B cell (primary cell): Measurements from ENCODE around the gene SMIM13. TPM values are rescaled to one million over a fixed set of nuclear protein-coding genes. Genes with fewer than 3 reads are reported as not detected.

ENCODE experiments used
- ATAC-seq: fragments of 200-7000 bp; cut with Tn5 transposase; one replicate; pipeline ENCODE4 v1.10.0; 2021; ENCODE audit warnings: low read depth, mild to moderate bottlenecking, moderate number of reproducible peaks, moderate library complexity
- CTCF ChIA-PET: fragments of 350-600 bp; sonication (Branson Sonifier 250); formaldehyde crosslinking; loops from one replicate; lab custom pipeline; 2021; ENCODE audit warnings: antibody characterized with exemption, inconsistent platforms; lab: Charles Lee
- POLR2A ChIA-PET: fragments of 350-600 bp; sonication (Branson Sonifier 250); formaldehyde crosslinking; loops from one replicate; lab custom pipeline; 2021; ENCODE audit warnings: antibody characterized with exemption; lab: Charles Lee
- DNase-seq: peaks from one replicate; pipeline ENCODE4 v3.0.0; 2013
- H2AFZ ChIP-seq: 2 replicates; pipeline ENCODE4 v1.6.1; 2012; ENCODE audit warnings: mild to moderate bottlenecking, low read depth, low read length; ENCODE audit not compliant: insufficient read depth, poor library complexity, severe bottlenecking
- H3K27ac ChIP-seq, 2 donors: 1 replicate in 1 of 2; 2 replicates in 1 of 2; pipeline ENCODE4 v1.5.1; 2012 to 2013; ENCODE audit warnings: low read length in 2 of 2, mild to moderate bottlenecking in 2 of 2, moderate library complexity in 1 of 2
- H3K27me3 ChIP-seq, 4 experiments: fragments of 200-600 bp in 1 of 4; sonication (generic) in 1 of 4; replicated peaks in 1 of 4; 1 replicate in 2 of 4; 2 replicates in 2 of 4; pipeline versions ENCODE4 v1.6.1 to v1.7.0; 2013 to 2016; ENCODE audit warnings: low read length in 3 of 4, mild to moderate bottlenecking in 2 of 4, mixed read lengths in 1 of 4, moderate library complexity in 1 of 4; ENCODE audit not compliant: insufficient read depth in 4 of 4, control insufficient read depth in 3 of 4; ENCODE audit errors: control extremely low read depth in 1 of 4
- H3K36me3 ChIP-seq, 2 experiments: replicated peaks in 1 of 2; 1 replicate in 1 of 2; 2 replicates in 1 of 2; pipeline versions ENCODE4 v1.6.1 to v1.7.1; 2013; ENCODE audit warnings: low read length in 1 of 2; ENCODE audit not compliant: insufficient read depth in 2 of 2, control insufficient read depth in 1 of 2; ENCODE audit errors: control extremely low read depth in 1 of 2, extremely low read depth in 1 of 2
- H3K4me1 ChIP-seq, 2 donors: fragments of 200-600 bp in 1 of 2; sonication (generic) in 1 of 2; 1 replicate in 1 of 2; 2 replicates in 1 of 2; pipeline versions ENCODE4 v1.5.1 to v1.6.1; 2013 to 2017; ENCODE audit warnings: low read length in 2 of 2; ENCODE audit not compliant: control insufficient read depth in 2 of 2, insufficient read depth in 2 of 2
- H3K4me2 ChIP-seq: replicated peaks from 2 replicates; pipeline ENCODE3; 2012; ENCODE audit warnings: mild to moderate bottlenecking, low read depth, low read length; ENCODE audit not compliant: poor library complexity, severe bottlenecking
- H3K4me3 ChIP-seq, 5 experiments: fragments of 200-600 bp in 1 of 5; sonication (generic) in 1 of 5; 1 replicate in 3 of 5; 2 replicates in 2 of 5; pipeline versions ENCODE4 v1.5.1 to v1.7.0; 2011 to 2016; ENCODE audit warnings: low read length in 4 of 5, mild to moderate bottlenecking in 4 of 5, low read depth in 2 of 5, control low read depth in 1 of 5, moderate library complexity in 1 of 5; ENCODE audit not compliant: insufficient read depth in 1 of 5; ENCODE audit errors: control extremely low read depth in 1 of 5, extremely low read depth in 1 of 5
- H3K79me2 ChIP-seq: fragments of 200-600 bp; sonication (generic); one replicate; pipeline ENCODE4 v1.6.0; 2016; ENCODE audit warnings: low read length; ENCODE audit not compliant: control insufficient read depth, insufficient read depth
- H3K9ac ChIP-seq: fragments of 200-600 bp; sonication (generic); 2 replicates; pipeline ENCODE4 v1.6.1; 2017; ENCODE audit warnings: mild to moderate bottlenecking, low read length, moderate library complexity
- H3K9me3 ChIP-seq, 3 donors: one replicate each; pipeline versions ENCODE4 v1.6.1 to v1.7.1; 2013; ENCODE audit warnings: low read length in 2 of 3; ENCODE audit not compliant: control insufficient read depth in 2 of 3, insufficient read depth in 1 of 3; ENCODE audit errors: control extremely low read depth in 1 of 3
- H4K20me1 ChIP-seq: 2 replicates; pipeline ENCODE4 v1.6.0; 2012; ENCODE audit warnings: mild to moderate bottlenecking, low read length; ENCODE audit not compliant: insufficient read depth, control insufficient read depth, poor library complexity, severe bottlenecking
- H3K27ac Mint-ChIP-seq: one replicate; pipeline ENCODE4 v1.8.0; 2021; ENCODE audit warnings: mixed read lengths
- H3K27me3 Mint-ChIP-seq: one replicate; pipeline ENCODE4 v1.8.0; 2021; ENCODE audit warnings: mixed read lengths
- H3K4me1 Mint-ChIP-seq: one replicate; pipeline ENCODE4 v1.8.0; 2021; ENCODE audit warnings: mixed read lengths
- H3K4me3 Mint-ChIP-seq: one replicate; pipeline ENCODE4 v1.8.0; 2021; ENCODE audit warnings: mixed read lengths
- H3K9me3 Mint-ChIP-seq: one replicate; pipeline ENCODE4 v1.8.0; 2022; ENCODE audit warnings: mixed read lengths; ENCODE audit not compliant: insufficient read depth
- CTCF ChIP-seq: fragments of 200-600 bp; IDR thresholded peaks from one replicate; pipeline ENCODE4 v1.8.0; 2022; ENCODE audit warnings: antibody characterized with exemption, mild to moderate bottlenecking
- EZH2 ChIP-seq: IDR thresholded peaks from 2 replicates; pipeline ENCODE4 v1.6.1; 2012; ENCODE audit warnings: borderline replicate concordance, low read depth, mild to moderate bottlenecking, moderate library complexity, low read length; ENCODE audit not compliant: insufficient read depth, poor library complexity, severe bottlenecking
- WGBS: methylation state at CpG from one replicate; pipeline ENCODE4 v1.1.5; 2013; ENCODE audit warnings: missing lambda C conversion rate; ENCODE audit not compliant: insufficient coverage; 5-methylcytosine and 5-hydroxymethylcytosine counted together
- intact Hi-C: fragments of 100-400 bp; cut with micrococcal nuclease; formaldehyde crosslinking; loops from one replicate; pipeline ENCODE4 v1.10.0; 2022
- polyA plus RNA-seq: library from polyadenylated mRNA; depleted of rRNA; stranded (reverse); fragments of >200 nt; gene quantifications from 2 replicates; pipeline ENCODE4 v1.2.3, GENCODE V29; 2012
- total RNA-seq, 2 donors: library from RNA; stranded (reverse); fragments of 120-200 nt in 1 of 2; gene quantifications; 1 replicate in 1 of 2; 2 replicates in 1 of 2; pipeline versions ENCODE4 v1.2.3 to v1.2.4, GENCODE V29; 2013 to 2022

SMIM13 gene
- total and polyA plus RNA-seq, 2 donors (not counting 1 experiment from before 2014, with no cell fraction given): 2.1 to 5.5 TPM

GRCh38 chr6:11094411-11094851 is 797 bp downstream of the SMIM13 start:
- ChIA-PET POLR2A (no interaction called here), CTCF (interaction anchor here (0.9 kb wide), 2 partner anchors 26 to 49 kb away, joined by 3 read pairs; no protein-coding TSS in a partner anchor)
- no peaks in the 10 kb centered on the region for H3K27me3 Mint-ChIP-seq
- Histone ChIP-seq H4K20me1 (no peaks in the 10 kb centered on the region), H3K36me3 (no peaks in the 10 kb centered on the region), H3K27ac (peak overlapping the region; percentile 56 to 91), H3K4me3 (peak overlapping the region; percentile 39 to 95 (median 89)), H3K4me1 (peaks cover 12% of the 10 kb centered on the region in 2 donors), H3K4me2 (peak overlapping the region; percentile 80), H3K79me2 (peaks cover 31% of the 10 kb centered on the region), H3K9ac (peak overlapping the region; percentile 77), H3K27me3 (no peaks in the 10 kb centered on the region), H3K9me3 (no peaks in the 10 kb centered on the region), H2AFZ (peak overlapping the region; percentile 95)
- H3K4me1 Mint-ChIP-seq: peaks cover 22% of the 10 kb centered on the region
- intact Hi-C loops: loop anchor here (5.0 kb wide), 3 partner anchors 207 to 918 kb away; partner anchors contain the start of genes HIVEP1 and SYCP2L
- H3K27ac Mint-ChIP-seq: peak overlapping the region; percentile 97
- DNase-seq (no peak), ATAC-seq (peak; percentile 10)
- no peaks in the 10 kb centered on the region for H3K9me3 Mint-ChIP-seq
- no peak for TF ChIP-seq EZH2
- TF ChIP-seq CTCF: no peak
- peak overlapping the region; percentile 97 for H3K4me3 Mint-ChIP-seq
- WGBS: 0% methylated on average over 13 of the region's 15 CpGs

GRCh38 chr6:11094941-11095340 is 1.3 kb downstream of the SMIM13 start:
- ATAC-seq: no peak
- Mint-ChIP-seq H3K9me3 (no peaks in the 10 kb centered on the region), H3K4me1 (peaks cover 22% of the 10 kb centered on the region), H3K27me3 (no peaks in the 10 kb centered on the region), H3K4me3 (peak overlapping the region; percentile 97), H3K27ac (peak overlapping the region; percentile 97)
- H3K9ac ChIP-seq: peak overlapping the region; percentile 77
- H3K79me2 ChIP-seq: peaks cover 36% of the 10 kb centered on the region
- no peaks in the 10 kb centered on the region for H3K27me3 ChIP-seq
- CTCF ChIA-PET: interaction anchor here (0.9 to 1.4 kb wide), 3 partner anchors 26 to 401 kb away, joined by 3 to 5 read pairs (median 3); no protein-coding TSS in a partner anchor
- H4K20me1 ChIP-seq: no peaks in the 10 kb centered on the region
- no peaks in the 10 kb centered on the region for H3K36me3 ChIP-seq
- POLR2A ChIA-PET: no interaction called here
- DNase-seq: no peak
- H3K4me1 ChIP-seq: peaks cover 12% of the 10 kb centered on the region in 2 donors
- H3K27ac ChIP-seq: peak overlapping the region; percentile 56 to 91
- peak overlapping the region in 4 of 5 experiments; percentile 76 to 95 (median 90) for H3K4me3 ChIP-seq
- H2AFZ ChIP-seq: peak overlapping the region; percentile 95
- WGBS: no CpG with 5 or more reads among the region's 7 CpGs
- no peaks in the 10 kb centered on the region for H3K9me3 ChIP-seq
- TF ChIP-seq EZH2 (no peak), CTCF (no peak)
- peak overlapping the region; percentile 80 for H3K4me2 ChIP-seq
- intact Hi-C loops: loop anchor here (5.0 kb wide), 3 partner anchors 208 to 917 kb away; partner anchors contain the start of genes HIVEP1 and SYCP2L
